ENCODE results near the gene ESPN. TPM values are rescaled to one million over a fixed set of nuclear protein-coding genes. Genes with fewer than 3 reads are reported as not detected.

The ESPN gene
- total RNA-seq, 2 donors from 2014 or later, result 74.3 to 98.0 TPM

DNA sequence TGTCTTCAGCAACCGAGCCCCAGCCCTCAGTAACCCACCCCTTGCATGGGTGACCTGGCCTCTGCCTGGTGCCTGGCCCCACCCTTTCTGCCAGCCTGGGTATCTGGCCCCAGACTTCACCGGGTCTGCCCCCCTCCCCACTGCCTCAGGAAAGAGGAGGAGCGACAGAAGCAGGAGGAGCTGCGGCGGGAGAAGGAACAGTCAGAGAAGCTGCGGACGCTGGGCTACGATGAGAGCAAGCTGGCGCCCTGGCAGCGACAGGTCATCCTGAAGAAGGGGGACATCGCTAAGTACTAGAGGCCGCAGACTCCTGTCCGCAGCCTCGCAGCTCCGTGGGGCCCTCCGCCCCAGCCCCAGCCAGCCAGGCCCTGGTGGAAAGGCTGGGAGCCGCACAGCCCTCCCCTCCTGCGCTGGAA lies 35.3 kb downstream of the ESPN start:
- DNase-seq, result peak; percentile 18

GRCh38 chr1:6460301-6461050 lies 35.9 kb downstream of the ESPN start:
- Histone ChIP-seq H3K4me3 (peak overlapping the region; percentile 14), H3K27me3 (no peaks in the 10 kb centered on the region), H3K36me3 (no peaks in the 10 kb centered on the region), H3K27ac (no peak overlapping the region), H3K4me1 (no peaks in the 10 kb centered on the region), H3K9me3 (no peaks in the 10 kb centered on the region), H3K9ac (ENCODE audit: low read depth in 2 of 2, low read length in 2 of 2) (no peak overlapping the region)
- peak; percentile 34 for DNase-seq
- intact Hi-C loops (cut with DNase I), result no loop called here
- TF ChIP-seq, protein P1, sequence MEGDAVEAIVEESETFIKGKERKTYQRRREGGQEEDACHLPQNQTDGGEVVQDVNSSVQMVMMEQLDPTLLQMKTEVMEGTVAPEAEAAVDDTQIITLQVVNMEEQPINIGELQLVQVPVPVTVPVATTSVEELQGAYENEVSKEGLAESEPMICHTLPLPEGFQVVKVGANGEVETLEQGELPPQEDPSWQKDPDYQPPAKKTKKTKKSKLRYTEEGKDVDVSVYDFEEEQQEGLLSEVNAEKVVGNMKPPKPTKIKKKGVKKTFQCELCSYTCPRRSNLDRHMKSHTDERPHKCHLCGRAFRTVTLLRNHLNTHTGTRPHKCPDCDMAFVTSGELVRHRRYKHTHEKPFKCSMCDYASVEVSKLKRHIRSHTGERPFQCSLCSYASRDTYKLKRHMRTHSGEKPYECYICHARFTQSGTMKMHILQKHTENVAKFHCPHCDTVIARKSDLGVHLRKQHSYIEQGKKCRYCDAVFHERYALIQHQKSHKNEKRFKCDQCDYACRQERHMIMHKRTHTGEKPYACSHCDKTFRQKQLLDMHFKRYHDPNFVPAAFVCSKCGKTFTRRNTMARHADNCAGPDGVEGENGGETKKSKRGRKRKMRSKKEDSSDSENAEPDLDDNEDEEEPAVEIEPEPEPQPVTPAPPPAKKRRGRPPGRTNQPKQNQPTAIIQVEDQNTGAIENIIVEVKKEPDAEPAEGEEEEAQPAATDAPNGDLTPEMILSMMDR (IDR thresholded peaks at IDR 0.05), result no peak

More for the DNA sequence above, 35.3 kb downstream of the ESPN start:
- Histone ChIP-seq H3K9ac (ENCODE audit: low read depth in 2 of 2, low read length in 2 of 2) (no peak overlapping the region), H3K27ac (no peak overlapping the region), H3K4me1 (no peaks in the 10 kb centered on the region), H3K9me3 (no peaks in the 10 kb centered on the region), H3K27me3 (no peaks in the 10 kb centered on the region), H3K4me3 (peak overlapping the region; percentile 14), H3K36me3 (no peaks in the 10 kb centered on the region)
- intact Hi-C loops (cut with DNase I), result no loop called here
- TF ChIP-seq, protein P1 (IDR thresholded peaks at IDR 0.05), result no peak

DNA sequence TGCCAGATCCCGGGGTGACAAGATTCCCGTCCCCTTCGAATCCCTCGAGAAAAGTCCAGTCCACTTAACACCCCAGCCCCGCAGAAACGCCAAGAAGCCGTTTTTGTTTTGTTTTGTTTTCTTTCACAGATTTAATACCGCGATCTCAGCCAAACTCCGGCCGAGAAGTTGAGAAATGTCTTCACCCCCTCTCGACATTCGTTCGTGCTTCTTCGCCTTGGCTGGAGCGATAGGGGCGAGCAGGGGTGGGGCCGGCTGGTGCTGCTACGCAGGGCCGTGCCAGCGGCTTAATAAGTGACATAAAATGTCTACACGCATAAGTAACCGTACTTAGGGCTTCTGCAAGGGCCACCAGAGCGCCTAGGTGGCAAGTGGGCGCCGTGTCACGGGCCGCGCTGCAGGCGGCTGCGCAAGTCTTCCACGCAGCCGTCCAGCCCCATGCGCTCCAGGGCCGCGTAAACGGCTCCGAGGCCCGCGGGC lies 36.5 kb downstream of the ESPN start:
- Histone ChIP-seq H3K9me3 (no peaks in the 10 kb centered on the region), H3K27ac (no peak overlapping the region), H3K4me1 (no peaks in the 10 kb centered on the region), H3K9ac (ENCODE audit: low read depth in 2 of 2, low read length in 2 of 2) (no peak overlapping the region), H3K4me3 (no peak overlapping the region), H3K27me3 (no peaks in the 10 kb centered on the region), H3K36me3 (no peaks in the 10 kb centered on the region)
- peak; percentile 28 for DNase-seq
- intact Hi-C loops (cut with DNase I), result no loop called here
- TF ChIP-seq, protein P1 (IDR thresholded peaks at IDR 0.05), result no peak

DNA sequence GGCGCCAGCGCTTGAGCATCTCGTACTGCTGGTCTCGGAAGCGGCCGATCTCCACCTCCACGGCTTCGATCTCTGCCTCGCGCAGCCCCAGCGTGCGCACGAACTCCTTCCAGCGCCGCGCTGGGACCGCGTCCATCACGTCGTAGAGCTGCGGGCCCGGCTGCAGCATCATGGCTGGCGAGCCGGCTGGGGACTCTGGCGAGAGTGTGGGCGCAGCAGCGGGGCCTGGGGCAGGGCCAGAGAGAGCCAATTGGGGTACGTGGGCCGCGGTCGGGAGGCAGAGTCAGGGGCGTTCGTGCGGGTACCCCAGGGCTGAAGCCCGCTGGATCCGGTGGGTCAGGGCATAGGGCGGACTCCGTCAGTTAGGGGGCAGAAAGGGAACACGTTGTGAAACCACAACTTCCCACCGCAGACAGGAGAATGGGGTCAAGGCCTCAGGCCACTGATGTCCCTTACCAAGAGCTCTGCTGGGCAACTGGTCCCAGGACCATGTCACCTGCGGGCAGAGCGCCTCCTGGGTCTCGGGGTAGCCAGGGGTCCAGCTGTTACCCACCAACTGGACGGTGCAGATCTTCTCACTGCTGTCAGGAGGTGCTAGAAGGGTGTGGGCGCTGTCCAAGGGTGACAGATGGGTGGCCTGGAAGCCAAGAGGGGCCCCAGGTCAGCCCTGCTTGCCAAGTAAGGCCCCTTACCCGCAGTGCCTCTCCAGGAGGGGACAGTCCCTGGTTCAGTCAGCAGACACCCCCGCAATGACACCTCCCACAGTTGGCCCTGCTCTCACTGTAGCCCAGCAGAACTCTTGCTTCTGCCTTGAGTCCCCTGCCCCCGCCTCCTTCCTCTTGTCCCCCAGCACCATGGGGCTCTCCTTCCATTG lies 37.2 kb downstream of the ESPN start:
- Histone ChIP-seq H3K36me3 (no peaks in the 10 kb centered on the region), H3K4me3 (no peak overlapping the region), H3K4me1 (no peaks in the 10 kb centered on the region), H3K9ac (ENCODE audit: low read depth in 2 of 2, low read length in 2 of 2) (no peak overlapping the region), H3K27me3 (no peaks in the 10 kb centered on the region), H3K9me3 (no peaks in the 10 kb centered on the region), H3K27ac (no peak overlapping the region)
- DNase-seq, result no peak
- TF ChIP-seq, protein P1 (IDR thresholded peaks at IDR 0.05), result no peak
- intact Hi-C loops (cut with DNase I), result no loop called here

GRCh38 chr1:6462412-6463119 lies 38.0 kb downstream of the ESPN start:
- Histone ChIP-seq H3K27ac (no peak overlapping the region), H3K9ac (ENCODE audit: low read depth in 2 of 2, low read length in 2 of 2) (no peak overlapping the region), H3K4me3 (no peak overlapping the region), H3K36me3 (no peaks in the 10 kb centered on the region), H3K4me1 (no peaks in the 10 kb centered on the region), H3K9me3 (no peaks in the 10 kb centered on the region), H3K27me3 (no peaks in the 10 kb centered on the region)
- intact Hi-C loops (cut with DNase I), result no loop called here
- TF ChIP-seq, protein P1 (IDR thresholded peaks at IDR 0.05), result no peak
- DNase-seq, result peak; percentile 17

Data from colonic mucosa (tissue), 4 donors.